Tracheal epithelial cell (primary cell): Measurements from ENCODE around the gene FEM1B. TPM values are rescaled to one million over a fixed set of nuclear protein-coding genes. Genes with fewer than 3 reads are reported as not detected.

Source experiments
- total RNA-seq: library from RNA; depleted of rRNA; stranded (reverse); fragments of >200 nt; gene quantifications from 2 replicates; pipeline ENCODE4 v1.2.1, GENCODE V29; 2014

FEM1B gene
- 107 and 127 TPM in 2 replicates for total RNA-seq

DNA sequence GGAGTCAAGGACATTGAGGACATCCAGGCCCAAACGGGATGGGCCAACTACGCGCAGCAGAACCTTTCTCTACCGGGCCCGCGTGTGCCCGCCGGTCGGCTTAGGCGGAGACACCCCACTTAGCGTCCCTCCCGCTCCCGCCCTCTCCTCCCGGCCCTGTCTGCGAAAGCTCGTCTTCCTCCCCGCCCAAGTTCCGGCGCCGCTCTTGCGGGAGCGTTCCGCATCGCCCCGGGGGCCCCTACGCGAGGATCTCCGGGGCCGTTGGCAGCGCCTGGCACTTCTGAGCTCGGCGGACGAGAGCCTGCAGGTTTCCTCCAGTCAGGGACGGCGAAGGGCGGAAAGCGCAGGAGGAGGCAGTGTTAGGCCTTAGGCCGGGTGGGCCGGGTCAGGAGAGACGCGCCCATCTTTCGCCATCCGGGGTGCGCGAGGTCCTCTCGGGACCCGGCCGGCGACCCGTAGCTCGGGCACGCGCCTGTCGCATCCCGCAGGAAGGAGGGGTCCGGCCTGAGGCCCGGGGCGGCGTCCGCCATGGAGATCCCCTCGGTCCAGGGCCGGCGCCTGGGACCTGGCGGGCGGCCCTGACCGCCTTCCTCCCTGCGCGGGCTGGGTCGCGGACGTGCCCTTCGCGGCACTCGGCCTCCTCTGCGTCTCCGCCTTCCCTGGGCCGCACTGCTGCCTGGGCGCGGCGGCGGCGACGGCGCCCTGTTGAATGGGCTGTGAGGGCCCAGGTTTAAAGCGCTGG lies at the start of gene FEM1B:
Gene FEM1B, plus strand, starts transcription at position 143 of the 742 bp plus-strand sequence. CDS start 673 bp downstream, outside the sequence.

DNA sequence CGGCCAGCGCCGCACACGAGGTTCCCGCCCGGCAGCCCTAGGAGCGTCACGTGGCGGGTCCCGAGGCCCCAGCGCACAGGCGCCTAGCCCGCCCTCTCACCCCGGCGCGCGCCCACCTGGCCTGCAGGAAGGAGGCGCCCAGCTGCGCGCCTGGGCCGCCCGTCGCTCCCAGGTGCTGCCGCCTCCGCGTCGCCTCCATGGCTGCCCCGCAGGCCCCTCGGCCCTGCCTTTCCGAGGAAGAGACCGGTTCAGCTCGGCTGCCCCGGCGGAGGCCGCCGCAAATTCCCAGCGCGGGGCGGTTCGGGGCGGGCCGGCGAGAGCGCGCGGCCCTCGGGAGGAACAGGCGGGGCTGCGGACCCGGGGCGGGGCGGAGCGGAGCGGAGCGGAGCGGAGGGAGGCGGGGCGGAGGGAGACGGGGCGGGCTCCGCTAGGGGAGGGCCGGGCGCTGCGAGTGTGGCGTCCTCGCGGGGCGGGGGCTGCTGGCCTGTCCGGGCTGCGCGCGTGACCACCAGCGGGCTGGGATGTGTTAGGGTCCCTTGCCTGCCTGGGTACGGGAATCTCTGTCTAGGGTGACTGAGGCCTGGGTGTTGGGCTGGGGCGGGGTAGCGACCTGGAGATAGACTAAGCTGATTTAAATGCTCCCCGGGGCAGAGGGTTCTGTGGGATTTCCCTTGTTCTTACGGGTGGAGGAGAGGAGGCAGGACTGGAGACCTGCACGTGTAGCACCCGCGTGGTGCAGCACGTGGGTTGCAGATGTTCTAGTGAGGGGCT lies 48.0 kb upstream of the FEM1B start, which contains the start of gene CLN6:
Gene CLN6, minus strand, starts transcription at position 343 of the 771 bp plus-strand sequence. Its CDS starts 144 bp downstream, at position 199.

Other genes with a start within 250 kb of the FEM1B start
- gene PIAS1, start 223.4 kb upstream of the FEM1B start, total RNA-seq: 11.3 and 13.2 TPM in 2 replicates
- 3.1 and 6.4 TPM in 2 replicates for gene CALML4, start 72.4 kb upstream of the FEM1B start, total RNA-seq
- gene CLN6, start 48.0 kb upstream of the FEM1B start, total RNA-seq: 7.5 and 7.9 TPM in 2 replicates
- gene ITGA11, start 154.4 kb downstream of the FEM1B start, total RNA-seq: not detected in 2 replicates